Heart left ventricle (tissue), 16 donors: Measurements from ENCODE around the gene MTFP1. TPM values are rescaled to one million over a fixed set of nuclear protein-coding genes. Genes with fewer than 3 reads are reported as not detected.
"Not testable (repeated sequence)": the region's sequence is repeated elsewhere in the genome, so short reads cannot be mapped to it uniquely, and the experiment has no call there.

Experiments
- ATAC-seq, 4 donors: fragments of 200-7000 bp; cut with Tn5 transposase; one replicate each; pipeline ENCODE4 v1.9.1; 2020 to 2022; ENCODE audit warnings: moderate library complexity in 4 of 4, mild to moderate bottlenecking in 3 of 4, moderate number of reproducible peaks in 1 of 4
- DNase-seq, 5 donors: peaks; one replicate each; pipeline ENCODE4 v3.0.0-alpha.2; 2020
- H3K27ac ChIP-seq, 12 donors: fragments of 200-600 bp; sonication (generic) in 4 of 12; one replicate each; pipeline versions ENCODE4 v1.5.0 to v1.8.0; 2016 to 2022; ENCODE audit warnings: mild to moderate bottlenecking in 2 of 12
- H3K27me3 ChIP-seq, 9 donors: fragments of 200-600 bp; sonication (generic) in 2 of 9; one replicate each; pipeline versions ENCODE4 v1.5.1 to v1.8.0; 2016 to 2022; ENCODE audit warnings: mild to moderate bottlenecking in 3 of 9
- H3K36me3 ChIP-seq, 9 donors: fragments of 200-600 bp; sonication (generic) in 2 of 9; one replicate each; pipeline versions ENCODE4 v1.5.0 to v1.8.0; 2018 to 2022; ENCODE audit warnings: mild to moderate bottlenecking in 2 of 9
- H3K4me1 ChIP-seq, 12 donors: fragments of 200-600 bp; sonication (generic) in 4 of 12; one replicate each; pipeline versions ENCODE4 v1.5.0 to v1.8.0; 2016 to 2022; ENCODE audit warnings: mild to moderate bottlenecking in 3 of 12
- H3K4me3 ChIP-seq, 12 donors: fragments of 200-600 bp; sonication (generic) in 4 of 12; one replicate each; pipeline versions ENCODE4 v1.5.0 to v1.8.0; 2017 to 2022; ENCODE audit warnings: mild to moderate bottlenecking in 9 of 12, moderate library complexity in 4 of 12
- H3K9me3 ChIP-seq, 12 donors: fragments of 200-600 bp; sonication (generic) in 4 of 12; one replicate each; pipeline versions ENCODE4 v1.5.0 to v1.8.0; 2016 to 2022; ENCODE audit warnings: mild to moderate bottlenecking in 1 of 12
- CTCF ChIP-seq, 12 donors: fragments of 200-600 bp; sonication (generic) in 4 of 12; IDR thresholded peaks; one replicate each; pipeline versions ENCODE4 v1.5.0 to v1.8.0; 2018 to 2022; ENCODE audit warnings: antibody characterized with exemption in 12 of 12, mild to moderate bottlenecking in 5 of 12
- POLR2A ChIP-seq, 2 donors: fragments of 450-650 bp; IDR thresholded peaks; one replicate each; pipeline ENCODE4 v1.6.1; 2017; ENCODE audit warnings: antibody characterized with exemption in 2 of 2, mild to moderate bottlenecking in 2 of 2, moderate library complexity in 2 of 2
- WGBS, 4 donors: extraction: QIAGEN DNeasy Blood & Tissue Kit in 2 of 4; methylation state at CpG; one replicate each; pipeline versions ENCODE4 v1.1.5 to v1.1.7; 2013 to 2018; 5-methylcytosine and 5-hydroxymethylcytosine counted together
- intact Hi-C, 10 donors: fragments of 100-400 bp; cut with DNase I; formaldehyde crosslinking; loops; one replicate each; pipeline versions ENCODE4 v1.11.1 to v1.14.2; 2022
- polyA plus RNA-seq, 2 donors: library from polyadenylated mRNA; stranded (reverse); fragments of 200-250 nt; gene quantifications; one replicate each; pipeline ENCODE4 v1.2.3, GENCODE V29; 2013
- total RNA-seq, 9 donors: library from RNA; depleted of rRNA in 2 of 9; stranded (reverse); fragments of >200 nt in 2 of 9; fragmentation: NEBNext Ultra II Directional in 3 of 9; extraction: Animal tissue kit (Norgen Biotek cat#: 25700) in 3 of 9; gene quantifications; one replicate each; pipeline versions ENCODE4 v1.1.0 to v1.2.4, GENCODE V29; 2016 to 2023
- donor health status: ischemic (EF 13 %, LVEDD 7.1; RV severe dilation, severe dysfunction).
- donor health status: healthy with polysubstance abuse.
- donor health status: DM: no; HTN: yes; CAD: no.
- donor health status: DM: no; HTN: no; CAD: no.
- donor health status: ischemic (EF 25% LVEDD 6.9; RV normal size, moderate dysfunction).
- donor health status: ischemic (EF 25% LVEDD 5.7; RV mildly dilated, moderate dysfunction).
- donor health status: healthy.
- donor health status: DM: yes; HTN: yes; CAD: no.
- donor health status: ischemic (EF 35%, LVEDD 5.7; RV mildly dilated, moderate dysfunction).
- donor health status: nonischemic (EF 11% LVEDD 7.7; RV severe dilation, severe dysfunction).
- donor health status: DM: yes; HTN: yes; CAD: no.
- donor health status: PGD.
- donor health status: ischemic (EF 29% LVEDD 5.4; RV normal size, mild dysfunction).
- donor health status: nonischemic (EF 23%, LVEDD 6.1; RV moderate dilation, normal function).

MTFP1 gene
- total and polyA plus RNA-seq, 11 donors: 5.0 to 139 (median 17.1) TPM

GRCh38 chr22:30455075-30455840 is 29.7 kb downstream of the MTFP1 start:
- H3K4me1 ChIP-seq: no peaks in the 10 kb centered on the region
- no peak overlapping the region for H3K4me3 ChIP-seq
- no peaks in the 10 kb centered on the region for H3K9me3 ChIP-seq
- ATAC-seq: no peak
- no peak overlapping the region for H3K27ac ChIP-seq
- intact Hi-C loops: no loop called here
- no peaks in the 10 kb centered on the region for H3K36me3 ChIP-seq
- TF ChIP-seq POLR2A (IDR thresholded peaks at IDR 0.05) (no peak), CTCF (IDR thresholded peaks at IDR 0.05) (no peak)
- no peak for DNase-seq
- 86 to 93% (median 90%) methylated on average over 8 of the region's 8 CpGs for WGBS, 4 donors
- peaks cover 0 to 23% (median 0%) of the 10 kb centered on the region in 9 donors for H3K27me3 ChIP-seq

- no peak for TF ChIP-seq CTCF (IDR thresholded peaks at IDR 0.05)
- TF ChIP-seq POLR2A (IDR thresholded peaks at IDR 0.05): no peak
- Histone ChIP-seq H3K9me3 (no peaks in the 10 kb centered on the region), H3K4me1 (no peaks in the 10 kb centered on the region), H3K36me3 (no peaks in the 10 kb centered on the region), H3K4me3 (no peak overlapping the region), H3K27me3 (peaks cover 0 to 8% (median 0%) of the 10 kb centered on the region in 9 donors), H3K27ac (no peak overlapping the region)
- ATAC-seq: no peak
- 38 to 68% (median 67%) methylated on average over 7 to 8 of the region's 8 CpGs for WGBS, 4 donors
- DNase-seq: no peak
- intact Hi-C loops: no loop called here
Observed at GRCh38 chr22:30457981-30458380, 32.4 kb downstream of the MTFP1 start.

- Histone ChIP-seq H3K27ac (no peak overlapping the region), H3K9me3 (no peaks in the 10 kb centered on the region), H3K27me3 (peaks cover 0 to 6% (median 0%) of the 10 kb centered on the region in 9 donors), H3K4me3 (no peak overlapping the region), H3K36me3 (no peaks in the 10 kb centered on the region), H3K4me1 (no peaks in the 10 kb centered on the region)
- DNase-seq (no peak), ATAC-seq (no peak)
- TF ChIP-seq CTCF (IDR thresholded peaks at IDR 0.05) (no peak), POLR2A (IDR thresholded peaks at IDR 0.05) (no peak)
- WGBS, 4 donors: 36 to 74% (median 59%) methylated on average over 4 of the region's 4 CpGs
- intact Hi-C loops: no loop called here
Observed at GRCh38 chr22:30459181-30460052, 33.8 kb downstream of the MTFP1 start.

- intact Hi-C loops: no loop called here
- no peaks in the 10 kb centered on the region for H3K9me3 ChIP-seq
- no peak overlapping the region for H3K27ac ChIP-seq
- H3K4me3 ChIP-seq: no peak overlapping the region
- no peak for TF ChIP-seq POLR2A (IDR thresholded peaks at IDR 0.05)
- no peak for TF ChIP-seq CTCF (IDR thresholded peaks at IDR 0.05)
- no peaks in the 10 kb centered on the region for H3K36me3 ChIP-seq
- DNase-seq (no peak), ATAC-seq (no peak)
- H3K27me3 ChIP-seq: peaks cover 0 to 6% (median 0%) of the 10 kb centered on the region in 9 donors
- no peaks in the 10 kb centered on the region for H3K4me1 ChIP-seq
- WGBS, 4 donors: 64 to 91% (median 85%) methylated on average over 2 to 4 of the region's 4 CpGs
Observed at GRCh38 chr22:30460147-30460546, 34.6 kb downstream of the MTFP1 start.

- H3K36me3 ChIP-seq, H3K4me1 ChIP-seq, H3K27ac ChIP-seq, H3K27me3 ChIP-seq, H3K4me3 ChIP-seq, DNase-seq, intact Hi-C loops, ATAC-seq, H3K9me3 ChIP-seq: not testable (repeated sequence)
- 83 to 90% (median 84%) methylated on average over 6 of the region's 6 CpGs for WGBS, 4 donors
Observed at GRCh38 chr22:30460555-30460954, 35.0 kb downstream of the MTFP1 start.
